Neuronal stem cell (in vitro differentiated cells): ENCODE results near the gene FBXW5.

ENCODE experiments used
- DNase-seq: peaks from one replicate; pipeline ENCODE4 v3.0.0-alpha.2; 2013; ENCODE audit warnings: low spot score
- H2AFZ ChIP-seq: one replicate; pipeline ENCODE4 v1.6.1; 2013; ENCODE audit warnings: mild to moderate bottlenecking, low read length, inconsistent platforms
- H2AK5ac ChIP-seq: 2 replicates; pipeline ENCODE4 v1.6.1; 2013; ENCODE audit warnings: low read depth, mild to moderate bottlenecking, inconsistent platforms, low read length, moderate library complexity, mixed read lengths
- H2BK120ac ChIP-seq: 2 replicates; pipeline ENCODE4 v1.6.1; 2013; ENCODE audit warnings: low read depth, mild to moderate bottlenecking, inconsistent platforms, low read length, moderate library complexity, mixed read lengths
- H2BK12ac ChIP-seq: one replicate; pipeline ENCODE4 v1.6.1; 2013; ENCODE audit warnings: low read length, inconsistent platforms
- H2BK15ac ChIP-seq: 2 replicates; pipeline ENCODE4 v1.6.1; 2013; ENCODE audit warnings: mild to moderate bottlenecking, low read length, inconsistent platforms, mixed read lengths
- H2BK5ac ChIP-seq: one replicate; pipeline ENCODE4 v1.6.1; 2013; ENCODE audit warnings: inconsistent platforms, mild to moderate bottlenecking, low read length, moderate library complexity
- H3K14ac ChIP-seq: one replicate; pipeline ENCODE4 v1.6.1; 2013; ENCODE audit warnings: low read length, inconsistent platforms
- H3K18ac ChIP-seq: 2 replicates; pipeline ENCODE4 v1.6.1; 2013; ENCODE audit warnings: low read length, inconsistent platforms
- H3K23ac ChIP-seq: 2 replicates; pipeline ENCODE4 v1.6.1; 2013; ENCODE audit warnings: low read depth, mild to moderate bottlenecking, mixed read lengths, low read length, inconsistent platforms; ENCODE audit not compliant: poor library complexity
- H3K27ac ChIP-seq: replicated peaks from 3 replicates; pipeline ENCODE4 v1.5.1; 2013; ENCODE audit warnings: low read length, inconsistent platforms
- H3K27me3 ChIP-seq, 3 experiments: 2 replicates each; pipeline ENCODE4 v1.6.1; 2013; ENCODE audit warnings: low read length in 3 of 3, mild to moderate bottlenecking in 2 of 3, inconsistent platforms in 1 of 3, low read depth in 1 of 3, mixed read lengths in 1 of 3, moderate library complexity in 1 of 3; ENCODE audit not compliant: control insufficient read depth in 3 of 3, insufficient read depth in 3 of 3
- H3K36me3 ChIP-seq, 2 donors: replicated peaks in 1 of 2; 2 replicates each; pipeline ENCODE4 v1.6.1; 2013; ENCODE audit warnings: low read length in 2 of 2; ENCODE audit not compliant: control insufficient read depth in 2 of 2, insufficient read depth in 2 of 2
- H3K4ac ChIP-seq: 2 replicates; pipeline ENCODE4 v1.6.1; 2013; ENCODE audit warnings: inconsistent platforms, mild to moderate bottlenecking, low read length, moderate library complexity
- H3K4me1 ChIP-seq, 2 donors: 1 replicate in 1 of 2; 2 replicates in 1 of 2; pipeline ENCODE4 v1.6.1; 2013; ENCODE audit warnings: low read length in 2 of 2, low read depth in 1 of 2; ENCODE audit not compliant: control insufficient read depth in 2 of 2, insufficient read depth in 1 of 2
- H3K4me2 ChIP-seq: one replicate; pipeline ENCODE4 v1.6.1; 2013; ENCODE audit warnings: mild to moderate bottlenecking, low read length, inconsistent platforms; ENCODE audit not compliant: insufficient read depth, poor library complexity, severe bottlenecking
- H3K4me3 ChIP-seq, 2 donors: 2 replicates each; pipeline ENCODE4 v1.5.1; 2013; ENCODE audit warnings: low read length in 2 of 2, mild to moderate bottlenecking in 2 of 2, inconsistent platforms in 1 of 2, moderate library complexity in 1 of 2
- H3K79me1 ChIP-seq: one replicate; pipeline ENCODE4 v1.6.1; 2013; ENCODE audit warnings: low read depth, mild to moderate bottlenecking, inconsistent platforms, low read length, moderate library complexity
- H3K9ac ChIP-seq: one replicate; pipeline ENCODE4 v1.6.1; 2013; ENCODE audit warnings: mild to moderate bottlenecking, low read depth, low read length, inconsistent platforms; ENCODE audit not compliant: poor library complexity
- H3K9me3 ChIP-seq, 2 donors: replicated peaks in 1 of 2; 2 replicates each; pipeline versions ENCODE3 to v1.6.1; 2013; ENCODE audit warnings: low read length in 2 of 2, mild to moderate bottlenecking in 2 of 2, inconsistent platforms in 1 of 2, low read depth in 1 of 2, mixed read lengths in 1 of 2, moderate library complexity in 1 of 2; ENCODE audit not compliant: control insufficient read depth in 2 of 2, insufficient read depth in 1 of 2
- H4K8ac ChIP-seq: one replicate; pipeline ENCODE4 v1.6.1; 2013; ENCODE audit warnings: low read depth, mild to moderate bottlenecking, inconsistent platforms, low read length, moderate library complexity
- H4K91ac ChIP-seq: one replicate; pipeline ENCODE4 v1.6.1; 2013; ENCODE audit warnings: low read length, low read depth, mild to moderate bottlenecking, inconsistent platforms; ENCODE audit not compliant: poor library complexity
- WGBS, 2 donors: extraction: QIAGEN DNeasy Blood & Tissue Kit; methylation state at CpG; one replicate each; pipeline ENCODE4 v1.1.7; 2013; ENCODE audit warnings: missing lambda C conversion rate in 2 of 2, mixed read lengths in 1 of 2; ENCODE audit not compliant: insufficient read length in 2 of 2, insufficient replicate concordance in 1 of 2; ENCODE audit errors: extremely low coverage in 2 of 2; 5-methylcytosine and 5-hydroxymethylcytosine counted together

Gene FBXW5

GRCh38 chr9:136931611-136932130 lies 12.9 kb downstream of the FBXW5 start:
- H3K4me3 ChIP-seq = no peak overlapping the region
- DNase-seq = no peak
- H3K9me3 ChIP-seq = peaks cover 2 to 9% of the 10 kb centered on the region in 2 donors
- WGBS, 2 donors = no CpG with 5 or more reads among the region's 2 CpGs
- H3K14ac ChIP-seq = no peak overlapping the region
- H3K4me1 ChIP-seq = no peaks in the 10 kb centered on the region
- peaks cover 9 to 50% of the 10 kb centered on the region in 2 donors for H3K36me3 ChIP-seq
- H3K9ac ChIP-seq = no peak overlapping the region
- H3K4ac ChIP-seq = no peak overlapping the region
- H3K79me1 ChIP-seq = no peaks in the 10 kb centered on the region
- no peak overlapping the region for H2BK5ac ChIP-seq
- H3K23ac ChIP-seq = no peak overlapping the region
- no peak overlapping the region for H3K4me2 ChIP-seq
- no peak overlapping the region for H3K27ac ChIP-seq
- H2BK120ac ChIP-seq = no peak overlapping the region
- H4K91ac ChIP-seq = no peak overlapping the region
- no peak overlapping the region for H3K18ac ChIP-seq
- H4K8ac ChIP-seq = no peak overlapping the region
- no peak overlapping the region for H2BK15ac ChIP-seq
- no peaks in the 10 kb centered on the region for H3K27me3 ChIP-seq
- no peak overlapping the region for H2AK5ac ChIP-seq
- H2BK12ac ChIP-seq = no peak overlapping the region
- no peak overlapping the region for H2AFZ ChIP-seq

GRCh38 chr9:136930014-136930413 lies 14.5 kb downstream of the FBXW5 start:
- no peak overlapping the region for H3K23ac ChIP-seq
- no peak overlapping the region for H3K4me3 ChIP-seq
- no peak overlapping the region for H2AFZ ChIP-seq
- H3K14ac ChIP-seq = no peak overlapping the region
- H3K9ac ChIP-seq = no peak overlapping the region
- H2BK15ac ChIP-seq = no peak overlapping the region
- no peak overlapping the region for H2BK5ac ChIP-seq
- no peak overlapping the region for H2BK120ac ChIP-seq
- no peak overlapping the region for H2AK5ac ChIP-seq
- no peak overlapping the region for H3K4me2 ChIP-seq
- DNase-seq = no peak
- H3K4me1 ChIP-seq = no peaks in the 10 kb centered on the region
- peaks cover 3% of the 10 kb centered on the region for H3K79me1 ChIP-seq
- no peak overlapping the region for H3K27ac ChIP-seq
- no peak overlapping the region for H4K91ac ChIP-seq
- no peak overlapping the region for H4K8ac ChIP-seq
- no peak overlapping the region for H3K4ac ChIP-seq
- WGBS, 2 donors = no CpG with 5 or more reads among the region's 4 CpGs
- no peaks in the 10 kb centered on the region for H3K27me3 ChIP-seq
- H3K9me3 ChIP-seq = peaks cover 2 to 9% of the 10 kb centered on the region in 2 donors
- H3K36me3 ChIP-seq = peaks cover 23 to 64% of the 10 kb centered on the region in 2 donors
- no peak overlapping the region for H3K18ac ChIP-seq
- no peak overlapping the region for H2BK12ac ChIP-seq

GRCh38 chr9:136928591-136928990 lies 15.9 kb downstream of the FBXW5 start:
- H3K27ac ChIP-seq = no peak overlapping the region
- no peaks in the 10 kb centered on the region for H3K4me1 ChIP-seq
- no peak overlapping the region for H3K18ac ChIP-seq
- peaks cover 3% of the 10 kb centered on the region for H3K79me1 ChIP-seq
- no peak overlapping the region for H3K14ac ChIP-seq
- no peak overlapping the region for H2BK5ac ChIP-seq
- no peak overlapping the region for H3K23ac ChIP-seq
- H2AK5ac ChIP-seq = no peak overlapping the region
- no peak overlapping the region for H2AFZ ChIP-seq
- peaks cover 0 to under 1% of the 10 kb centered on the region in 2 donors for H3K9me3 ChIP-seq
- H3K4me2 ChIP-seq = no peak overlapping the region
- H2BK15ac ChIP-seq = no peak overlapping the region
- DNase-seq = no peak
- WGBS, 2 donors = no CpG with 5 or more reads among the region's 9 CpGs
- H3K4me3 ChIP-seq = no peak overlapping the region
- no peak overlapping the region for H3K9ac ChIP-seq
- no peak overlapping the region for H2BK120ac ChIP-seq
- H4K91ac ChIP-seq = no peak overlapping the region
- no peak overlapping the region for H2BK12ac ChIP-seq
- no peak overlapping the region for H4K8ac ChIP-seq
- H3K36me3 ChIP-seq = peaks cover 28 to 63% of the 10 kb centered on the region in 2 donors
- H3K27me3 ChIP-seq = no peaks in the 10 kb centered on the region
- no peak overlapping the region for H3K4ac ChIP-seq

- Histone ChIP-seq H2BK15ac (no peak overlapping the region), H3K9me3 (no peaks in the 10 kb centered on the region), H3K4me1 (no peaks in the 10 kb centered on the region), H3K14ac (no peak overlapping the region), H4K8ac (no peak overlapping the region), H2BK12ac (no peak overlapping the region), H3K23ac (no peak overlapping the region), H3K36me3 (peaks cover 30 to 69% of the 10 kb centered on the region in 2 donors), H3K4me2 (no peak overlapping the region), H3K27ac (no peak overlapping the region), H3K4ac (no peak overlapping the region), H2AK5ac (no peak overlapping the region), H3K27me3 (no peaks in the 10 kb centered on the region), H2BK120ac (no peak overlapping the region), H2AFZ (no peak overlapping the region), H3K4me3 (no peak overlapping the region), H3K9ac (no peak overlapping the region), H4K91ac (no peak overlapping the region), H3K18ac (no peak overlapping the region), H3K79me1 (peaks cover 3% of the 10 kb centered on the region), H2BK5ac (no peak overlapping the region)
- no CpG with 5 or more reads among the region's 23 CpGs for WGBS, 2 donors
- DNase-seq = no peak
Observed at GRCh38 chr9:136927343-136928271, 16.9 kb downstream of the FBXW5 start.
